IMR-90 (cell line): ENCODE results near the gene ADH6.
"Not testable (repeated sequence)": the region's sequence is repeated elsewhere in the genome, so short reads cannot be mapped to it uniquely, and the experiment has no call there.

Experiments used
- CHD1 ChIP-seq: IDR thresholded peaks from 2 replicates; pipeline ENCODE4 v1.6.1; 2012; ENCODE audit warnings: low read depth, low read length, improper control_type of control experiment
- CTCF ChIP-seq: conservative IDR thresholded peaks from 2 replicates; pipeline ENCODE4 v1.5.1; 2012; ENCODE audit warnings: mild to moderate bottlenecking, low read depth, low read length, improper control_type of control experiment
- ELK1 ChIP-seq: fragments of 150-350 bp; IDR thresholded peaks from 2 replicates; pipeline ENCODE4 v1.6.1; 2016; ENCODE audit warnings: low read depth, mild to moderate bottlenecking, low read length, moderate library complexity, borderline replicate concordance
- FOS ChIP-seq: fragments of 150-350 bp; IDR thresholded peaks from 2 replicates; pipeline ENCODE4 v1.6.1; 2016; ENCODE audit warnings: low read depth, low read length
- NFE2L2 ChIP-seq: fragments of 150-350 bp; IDR thresholded peaks from 2 replicates; pipeline ENCODE4 v1.6.1; 2016; ENCODE audit warnings: low read depth, mild to moderate bottlenecking, low read length
- POLR2A ChIP-seq: IDR thresholded peaks from 2 replicates; pipeline ENCODE4 v1.6.1; 2012; ENCODE audit warnings: mild to moderate bottlenecking, low read depth, low read length
- RCOR1 ChIP-seq: IDR thresholded peaks from 2 replicates; pipeline ENCODE4 v1.6.1; 2012; ENCODE audit warnings: mild to moderate bottlenecking, low read length, improper control_type of control experiment; ENCODE audit not compliant: insufficient replicate concordance
- USF2 ChIP-seq: fragments of 150-350 bp; IDR thresholded peaks from 2 replicates; pipeline ENCODE4 v1.6.1; 2017; ENCODE audit warnings: mild to moderate bottlenecking, antibody characterized with exemption, low read length, low read depth

GRCh38 chr4:99227646-99228045 lies 8.6 kb upstream of the ADH6 start:
- TF ChIP-seq CTCF, ELK1, POLR2A, CHD1, FOS, USF2, RCOR1, NFE2L2: not testable (repeated sequence)
